ENCODE measurements around the gene CENPO.
"Not testable (repeated sequence)": the region's sequence is repeated elsewhere in the genome, so short reads cannot be mapped to it uniquely, and the experiment has no call there.

CENPO gene

GRCh38 chr2:24791452-24791851 is 1.8 kb upstream of the CENPO start:
- no peak for DNase-seq

GRCh38 chr2:24792542-24792873 is 717 bp upstream of the CENPO start:
- peak; percentile 48 for DNase-seq

GRCh38 chr2:24793761-24794435 is 673 bp downstream of the CENPO start:
- peak; percentile 74 for DNase-seq

- DNase-seq = no peak
Measured at GRCh38 chr2:24797644-24798043, 4.4 kb downstream of the CENPO start.

GRCh38 chr2:24800487-24800886 is 7.3 kb downstream of the CENPO start:
- DNase-seq = not testable (repeated sequence)

- DNase-seq = peak; percentile 55
Measured at GRCh38 chr2:24805811-24806660, 12.8 kb downstream of the CENPO start.

GRCh38 chr2:24806661-24807036 is 13.4 kb downstream of the CENPO start:
- DNase-seq = no peak

GRCh38 chr2:24809316-24810007 is 16.2 kb downstream of the CENPO start:
- peak; percentile 12 for DNase-seq

GRCh38 chr2:24813691-24814137 is 20.5 kb downstream of the CENPO start:
- DNase-seq = no peak

GRCh38 chr2:24814516-24814915 is 21.3 kb downstream of the CENPO start:
- DNase-seq = no peak

- no peak for DNase-seq
Measured at GRCh38 chr2:24815171-24815570, 21.9 kb downstream of the CENPO start.

- no peak for DNase-seq
Measured at GRCh38 chr2:24816404-24816803, 23.2 kb downstream of the CENPO start.

GRCh38 chr2:24816884-24817283 is 23.7 kb downstream of the CENPO start:
- no peak for DNase-seq

GRCh38 chr2:24818721-24819167 is 25.5 kb downstream of the CENPO start:
- DNase-seq = no peak

- DNase-seq = no peak
Measured at GRCh38 chr2:24819442-24820174, 26.4 kb downstream of the CENPO start.

- no peak for DNase-seq
Measured at GRCh38 chr2:24820175-24820513, 26.9 kb downstream of the CENPO start.

GRCh38 chr2:24820598-24821432 is 27.6 kb downstream of the CENPO start:
- DNase-seq = peak; percentile 7

- no peak for DNase-seq
Measured at GRCh38 chr2:24821433-24821891, 28.2 kb downstream of the CENPO start.

GRCh38 chr2:24822049-24822706 is 29.0 kb downstream of the CENPO start:
- DNase-seq = peak; percentile 62

- no peak for DNase-seq
Measured at GRCh38 chr2:24824071-24824588, 30.9 kb downstream of the CENPO start.

Measured in NCI-H69 (cell line).